Measurements from ENCODE around the gene FZD7.

Gene FZD7

GRCh38 chr2:202014318-202014717, 19.3 kb upstream of the FZD7 start:
- DNase-seq (ENCODE audit: low spot score) = no peak

- DNase-seq (ENCODE audit: low spot score) = no peak
These were observed 18.9 kb upstream of the FZD7 start for GRCh38 chr2:202014759-202015211.

- DNase-seq (ENCODE audit: low spot score) = no peak
These were observed 18.2 kb upstream of the FZD7 start for GRCh38 chr2:202015471-202015870.

GRCh38 chr2:202016579-202017227, 17.0 kb upstream of the FZD7 start:
- no peak for DNase-seq (ENCODE audit: low spot score)

GRCh38 chr2:202017940-202018339, 15.7 kb upstream of the FZD7 start:
- DNase-seq (ENCODE audit: low spot score) = no peak

GRCh38 chr2:202018950-202019349, 14.7 kb upstream of the FZD7 start:
- no peak for DNase-seq (ENCODE audit: low spot score)

GRCh38 chr2:202019689-202020450, 13.8 kb upstream of the FZD7 start:
- no peak for DNase-seq (ENCODE audit: low spot score)

- DNase-seq (ENCODE audit: low spot score) = no peak
These were observed 10.9 kb upstream of the FZD7 start for GRCh38 chr2:202022755-202023154.

GRCh38 chr2:202023198-202023903, 10.3 kb upstream of the FZD7 start:
- peak; percentile 65 for DNase-seq (ENCODE audit: low spot score)

- DNase-seq (ENCODE audit: low spot score) = peak; percentile 59
These were observed 9.8 kb upstream of the FZD7 start for GRCh38 chr2:202023904-202024266.

- no peak for DNase-seq (ENCODE audit: low spot score)
These were observed 8.8 kb upstream of the FZD7 start for GRCh38 chr2:202024871-202025270.

GRCh38 chr2:202025816-202026215, 7.8 kb upstream of the FZD7 start:
- DNase-seq (ENCODE audit: low spot score) = no peak

- no peak for DNase-seq (ENCODE audit: low spot score)
These were observed 7.1 kb upstream of the FZD7 start for GRCh38 chr2:202026507-202026906.

GRCh38 chr2:202030691-202031090, 3.0 kb upstream of the FZD7 start:
- DNase-seq (ENCODE audit: low spot score) = no peak

- DNase-seq (ENCODE audit: low spot score) = no peak
These were observed 2.3 kb upstream of the FZD7 start for GRCh38 chr2:202031246-202031951.

GRCh38 chr2:202032846-202033316, 774 bp upstream of the FZD7 start:
- peak; percentile 85 for DNase-seq (ENCODE audit: low spot score)

- peak; percentile 72 for DNase-seq (ENCODE audit: low spot score)
These were observed 814 bp downstream of the FZD7 start for GRCh38 chr2:202034249-202035088.

- DNase-seq (ENCODE audit: low spot score) = peak; percentile 80
These were observed 1.7 kb downstream of the FZD7 start for GRCh38 chr2:202035089-202035940.

- peak; percentile 68 for DNase-seq (ENCODE audit: low spot score)
These were observed 2.3 kb downstream of the FZD7 start for GRCh38 chr2:202035941-202036372.

- DNase-seq (ENCODE audit: low spot score) = peak; percentile 85
These were observed 3.0 kb downstream of the FZD7 start for GRCh38 chr2:202036601-202037037.
